Esophagus squamous epithelium (tissue), 4 donors: ENCODE data around the gene NUP42.

Source experiments
- POLR2A ChIP-seq, 4 donors: fragments of 450-650 bp; IDR thresholded peaks; one replicate each; pipeline ENCODE4 v1.6.1; 2017; ENCODE audit warnings: antibody characterized with exemption in 4 of 4, mild to moderate bottlenecking in 4 of 4, moderate library complexity in 3 of 4
- TF ChIP-seq, protein P1 (sequence below), 6 experiments: fragments of 450-650 bp in 4 of 6; fragments of 200-600 bp in 2 of 6; sonication (generic) in 2 of 6; IDR thresholded peaks; one replicate each; pipeline ENCODE4 v1.5.1; 2016 to 2019; ENCODE audit warnings: antibody characterized with exemption in 6 of 6, mild to moderate bottlenecking in 4 of 6, moderate library complexity in 4 of 6

GRCh38 chr7:23237000-23237399, 55.2 kb downstream of the NUP42 start:
- TF ChIP-seq, protein P1, sequence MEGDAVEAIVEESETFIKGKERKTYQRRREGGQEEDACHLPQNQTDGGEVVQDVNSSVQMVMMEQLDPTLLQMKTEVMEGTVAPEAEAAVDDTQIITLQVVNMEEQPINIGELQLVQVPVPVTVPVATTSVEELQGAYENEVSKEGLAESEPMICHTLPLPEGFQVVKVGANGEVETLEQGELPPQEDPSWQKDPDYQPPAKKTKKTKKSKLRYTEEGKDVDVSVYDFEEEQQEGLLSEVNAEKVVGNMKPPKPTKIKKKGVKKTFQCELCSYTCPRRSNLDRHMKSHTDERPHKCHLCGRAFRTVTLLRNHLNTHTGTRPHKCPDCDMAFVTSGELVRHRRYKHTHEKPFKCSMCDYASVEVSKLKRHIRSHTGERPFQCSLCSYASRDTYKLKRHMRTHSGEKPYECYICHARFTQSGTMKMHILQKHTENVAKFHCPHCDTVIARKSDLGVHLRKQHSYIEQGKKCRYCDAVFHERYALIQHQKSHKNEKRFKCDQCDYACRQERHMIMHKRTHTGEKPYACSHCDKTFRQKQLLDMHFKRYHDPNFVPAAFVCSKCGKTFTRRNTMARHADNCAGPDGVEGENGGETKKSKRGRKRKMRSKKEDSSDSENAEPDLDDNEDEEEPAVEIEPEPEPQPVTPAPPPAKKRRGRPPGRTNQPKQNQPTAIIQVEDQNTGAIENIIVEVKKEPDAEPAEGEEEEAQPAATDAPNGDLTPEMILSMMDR (IDR thresholded peaks at IDR 0.05) = no peak
- no peak for TF ChIP-seq POLR2A (IDR thresholded peaks at IDR 0.05)
